Measurements from ENCODE around the gene GALNT9.

The GALNT9 gene

DNA sequence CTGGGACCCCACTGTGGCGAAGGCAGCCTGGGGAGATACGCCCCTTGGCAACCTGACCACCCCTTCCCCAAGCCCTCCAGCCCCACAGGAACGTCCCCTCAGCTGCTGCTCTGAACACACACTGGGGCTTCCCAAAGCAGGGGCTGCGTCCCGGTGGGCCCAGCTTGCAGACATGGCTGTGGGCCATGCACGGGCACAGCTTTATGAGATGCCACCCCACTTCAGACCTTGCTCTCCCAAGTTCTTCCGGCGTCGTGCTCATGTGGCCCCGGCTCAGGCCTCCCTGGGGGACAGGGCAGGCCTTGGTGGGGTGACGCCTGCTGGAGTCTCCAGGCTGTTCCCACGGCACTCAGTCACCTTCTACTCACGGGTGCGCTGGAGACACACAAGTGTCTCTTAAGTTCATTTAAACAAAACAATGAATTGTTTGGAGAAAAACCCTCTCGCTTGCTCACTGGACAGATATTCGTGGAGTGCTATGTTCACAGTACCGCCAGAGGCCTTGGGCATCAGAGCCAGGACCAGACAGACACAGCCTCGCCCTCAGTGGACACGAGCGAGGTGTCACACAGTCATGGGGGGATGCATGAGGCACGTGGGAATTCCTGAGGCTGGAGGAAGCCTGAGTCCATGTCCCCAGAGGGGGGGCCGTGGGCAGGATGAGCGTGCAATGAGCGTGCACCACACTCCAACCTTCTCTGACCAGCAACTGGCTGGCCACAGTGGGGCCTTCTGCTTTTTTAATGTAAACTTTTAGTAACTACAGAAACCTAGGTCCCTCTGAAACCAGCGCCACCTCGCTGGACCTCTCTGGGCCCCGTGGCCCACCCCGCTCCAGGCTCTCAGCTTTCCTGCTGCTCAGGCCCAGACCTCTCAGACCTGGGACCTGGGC lies 4.3 kb downstream of the GALNT9 start:
- DNase-seq: no peak

DNA sequence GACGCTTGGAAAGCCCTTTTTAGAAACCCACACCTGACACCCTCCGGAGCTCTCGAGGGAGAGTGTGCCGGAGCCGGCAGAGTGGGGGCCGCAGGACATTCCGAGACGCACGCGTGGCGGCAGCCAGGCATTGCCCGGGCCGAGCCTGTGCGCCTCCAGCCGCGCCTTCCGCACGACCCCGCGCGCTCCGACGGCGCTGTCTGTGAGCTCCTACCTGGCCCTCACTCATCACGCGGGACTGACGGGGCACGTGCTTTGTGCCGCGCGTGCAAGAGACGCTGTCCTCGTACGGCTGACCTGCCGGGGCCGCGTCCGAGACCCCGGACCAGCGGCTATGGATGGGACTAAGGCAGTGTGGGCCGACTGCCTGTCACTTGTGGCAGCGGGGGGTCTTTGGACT lies 5.2 kb downstream of the GALNT9 start:
- DNase-seq: no peak

DNA sequence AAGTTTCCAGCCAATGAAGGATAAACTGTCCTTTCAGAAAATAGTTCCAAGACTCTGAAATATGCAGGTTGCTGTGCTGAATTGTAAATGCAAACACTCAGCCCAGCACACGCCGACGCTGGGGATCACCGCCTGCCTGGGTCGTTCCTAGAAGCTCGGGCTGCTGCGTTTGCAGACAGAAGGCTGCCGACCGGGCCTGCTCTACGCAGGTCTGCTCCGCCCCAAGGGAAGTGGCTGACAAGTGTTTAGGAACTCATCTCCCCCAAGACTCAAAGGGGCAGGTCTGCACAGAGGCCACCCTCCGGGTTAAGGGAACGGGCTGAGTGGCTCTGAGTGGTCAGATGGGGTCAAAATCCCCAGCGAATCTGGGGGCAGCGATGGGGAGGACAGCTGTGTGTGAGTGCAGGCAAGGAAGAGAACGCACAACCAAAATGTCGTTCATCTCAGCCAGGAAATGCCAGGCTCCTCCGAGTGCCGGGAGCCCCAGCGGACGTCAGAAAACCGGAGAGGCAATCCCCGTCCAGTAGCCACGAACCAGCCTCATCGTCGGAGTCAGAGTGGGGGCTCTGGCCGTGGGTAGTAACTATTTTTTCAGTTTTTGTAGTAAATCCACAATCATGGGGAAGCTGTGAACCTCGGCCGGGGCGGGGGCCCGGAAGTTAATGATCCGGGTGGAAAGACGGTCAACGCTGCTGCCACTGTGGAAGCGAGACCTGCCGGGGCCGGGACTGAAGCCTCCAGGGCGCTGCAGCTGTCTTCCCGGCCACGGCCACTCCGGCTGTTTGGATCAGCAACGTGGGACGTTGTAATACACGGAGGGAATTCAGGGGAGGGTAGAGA lies 6.0 kb downstream of the GALNT9 start:
- no peak for DNase-seq

DNA sequence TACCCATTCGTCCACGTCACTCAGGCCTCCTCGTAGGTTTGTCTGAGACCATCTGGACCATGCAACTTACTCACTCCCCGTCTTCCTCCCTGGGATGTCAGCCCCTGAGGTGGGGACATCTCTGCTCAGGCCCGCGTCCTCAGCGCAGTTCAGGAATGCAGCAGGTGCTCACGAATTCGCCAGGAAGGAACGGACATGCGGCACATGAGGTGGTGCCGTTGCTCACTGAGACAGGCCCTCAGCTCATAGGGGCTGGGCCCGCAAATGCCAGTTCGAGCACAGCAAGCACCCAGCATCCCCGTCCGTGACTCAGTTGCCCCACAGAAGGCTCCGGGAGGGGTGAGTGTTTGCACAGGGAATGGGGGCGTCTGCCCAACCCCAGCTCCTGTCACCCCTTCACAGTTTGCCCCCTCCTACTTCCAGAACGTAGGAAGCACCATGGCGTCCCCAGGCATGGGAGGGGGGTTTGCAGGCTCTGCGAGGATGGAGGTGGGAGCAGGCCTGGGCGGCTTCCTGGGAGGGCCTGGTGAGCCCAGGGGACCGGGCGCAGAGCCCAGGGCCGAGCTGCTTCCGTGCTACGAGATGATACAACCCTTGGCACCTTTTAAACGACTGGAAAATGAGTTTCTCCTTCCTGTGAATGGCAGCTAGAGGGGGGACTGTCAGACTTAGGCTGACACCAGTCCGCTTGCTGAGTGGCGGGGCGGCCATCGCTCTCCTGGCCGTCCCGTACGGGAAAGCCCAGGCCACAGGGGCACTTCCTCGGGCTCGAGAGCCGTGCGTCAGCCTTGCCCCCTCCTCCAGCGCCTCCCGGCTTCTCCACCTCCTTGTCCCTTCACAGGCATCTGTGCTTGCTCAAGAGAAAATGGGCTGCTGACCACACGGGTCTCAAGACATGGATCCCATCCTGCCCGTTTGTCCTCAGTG lies 6.9 kb downstream of the GALNT9 start:
- DNase-seq: no peak

DNA sequence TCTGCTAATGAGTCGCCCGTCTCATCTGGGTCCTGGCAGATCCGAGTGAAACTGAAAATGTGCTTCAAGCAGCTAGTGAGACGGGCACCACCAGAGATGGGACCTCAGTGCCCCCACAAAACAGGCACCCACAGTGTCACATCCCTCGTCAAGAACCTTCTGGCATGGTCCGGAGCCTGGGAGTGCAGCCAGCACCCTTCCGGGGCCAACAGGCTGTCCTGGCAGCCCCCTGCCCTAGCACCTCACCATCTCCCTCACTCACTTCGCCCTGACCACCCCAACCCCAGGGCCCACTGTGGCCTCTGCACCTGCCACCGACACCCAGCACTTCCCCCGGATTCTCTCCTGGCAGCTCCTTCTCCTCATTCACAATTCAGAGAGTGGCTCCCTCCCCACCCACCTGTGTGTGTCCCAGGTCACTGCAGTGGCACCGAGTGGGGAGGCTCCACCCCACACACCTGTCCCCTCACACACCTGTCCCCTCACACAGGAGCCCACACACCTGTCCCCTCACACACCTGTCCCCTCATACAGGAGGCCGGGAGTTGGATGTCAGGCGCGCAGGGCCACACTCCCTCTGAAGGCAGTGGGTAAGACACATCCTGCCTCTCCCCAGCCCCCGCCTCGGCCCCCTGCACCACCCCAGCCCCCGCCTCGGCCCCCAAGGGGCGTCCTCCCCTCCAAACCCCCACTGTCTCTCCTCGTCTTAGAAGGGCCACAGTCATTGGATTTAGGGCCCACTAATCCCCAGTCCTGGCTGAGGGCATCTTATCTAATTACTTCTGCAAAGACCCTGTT lies 7.9 kb downstream of the GALNT9 start:
- no peak for DNase-seq

DNA sequence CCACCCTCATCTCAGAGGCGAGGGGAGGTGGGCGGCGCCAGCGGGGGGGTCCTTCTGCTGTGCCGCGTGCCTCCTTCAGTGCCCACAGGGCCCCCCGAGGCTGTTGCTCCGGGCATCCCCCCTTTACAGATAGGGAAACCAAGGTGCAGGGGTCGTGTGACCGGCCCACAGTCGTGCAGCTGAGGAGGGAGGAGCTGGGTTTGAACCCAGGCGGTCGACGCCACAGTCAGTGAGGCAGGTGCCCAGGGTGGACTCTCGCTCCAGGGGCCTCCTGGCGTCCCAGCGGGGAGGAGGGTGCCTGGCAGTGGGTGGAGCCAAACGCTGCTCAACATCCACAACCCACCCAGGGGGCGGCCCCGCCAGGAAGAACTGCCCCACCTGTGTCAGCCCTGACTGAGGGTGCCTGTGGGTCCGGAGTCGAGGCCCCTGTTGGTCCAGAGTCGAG lies 8.6 kb downstream of the GALNT9 start:
- no peak for DNase-seq

DNA sequence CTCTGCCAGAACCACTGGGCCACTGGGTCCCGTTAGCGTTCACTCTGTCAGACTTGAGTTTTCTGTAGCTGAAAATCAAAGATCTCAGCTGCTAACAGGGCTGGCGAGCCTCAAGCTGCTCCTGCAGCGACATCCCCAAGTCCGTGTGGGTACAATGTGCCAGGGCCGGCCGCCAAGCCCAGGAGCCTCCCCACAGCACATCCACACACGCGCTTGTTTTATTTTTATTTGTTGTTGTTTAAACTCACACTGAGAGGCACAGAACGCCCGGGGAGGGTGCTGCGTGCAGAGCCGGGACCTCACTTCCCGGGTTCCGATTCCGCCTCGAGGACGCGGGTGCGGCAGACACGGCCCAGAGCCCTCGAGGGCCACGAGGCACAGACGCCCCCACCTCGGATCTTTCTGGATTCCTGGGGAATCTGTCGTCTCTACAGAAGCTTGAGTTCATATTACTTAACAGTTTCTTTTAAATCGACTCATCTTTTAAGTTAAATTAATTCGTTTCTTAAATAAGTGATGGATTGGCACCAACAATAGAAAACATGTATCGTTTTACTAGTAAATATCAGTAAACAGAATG lies 9.3 kb downstream of the GALNT9 start:
- no peak for DNase-seq

DNA sequence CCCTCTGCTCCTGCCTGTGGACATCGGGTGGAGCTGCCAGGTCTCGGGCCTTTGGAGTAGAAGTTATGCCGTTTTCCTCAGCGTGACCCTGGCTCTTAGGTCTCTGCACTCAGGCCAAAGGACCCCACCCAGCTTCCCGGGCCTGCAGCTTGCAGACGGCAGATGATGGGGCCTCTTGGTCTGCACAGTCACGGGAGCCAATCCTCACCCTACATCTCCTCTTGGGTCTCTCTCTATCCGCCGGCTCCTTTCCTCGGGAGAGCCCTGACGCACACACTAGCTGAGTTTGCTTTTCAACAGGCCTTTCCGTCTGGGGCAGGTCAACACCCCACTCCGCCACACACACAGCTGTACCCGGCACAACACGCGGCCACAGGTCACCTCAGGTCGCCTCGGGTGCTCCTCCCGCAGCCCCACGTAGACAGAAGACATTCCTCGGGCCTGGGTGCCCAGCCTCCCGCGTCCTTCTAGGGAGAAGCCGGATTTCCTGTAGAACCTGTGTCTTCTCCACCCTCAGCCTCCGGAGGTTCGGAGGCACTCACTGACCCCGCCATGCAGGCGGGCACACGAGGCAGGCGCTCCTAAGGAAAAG lies 9.9 kb downstream of the GALNT9 start:
- DNase-seq: no peak

DNA sequence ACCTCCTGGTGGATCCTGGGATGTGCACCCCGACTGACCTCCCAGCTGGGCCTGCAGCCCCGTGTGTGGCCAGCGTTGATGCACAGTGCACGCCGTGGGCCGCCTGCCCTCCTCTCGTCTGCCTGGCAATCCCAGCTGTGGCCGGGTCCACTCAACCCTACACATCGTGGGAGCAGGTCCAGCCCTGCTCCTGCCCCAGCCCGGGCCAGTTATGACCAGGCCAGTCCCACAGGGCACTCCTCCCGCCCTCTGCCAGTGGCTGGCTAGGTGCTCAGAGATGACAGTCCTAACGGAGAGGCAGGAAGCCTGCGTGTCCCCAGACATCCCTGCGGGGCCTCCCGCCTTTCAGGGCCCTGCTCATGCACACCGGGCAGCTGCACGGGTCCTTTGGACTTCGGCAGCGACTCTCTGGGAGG lies 10.8 kb downstream of the GALNT9 start:
- DNase-seq: no peak

DNA sequence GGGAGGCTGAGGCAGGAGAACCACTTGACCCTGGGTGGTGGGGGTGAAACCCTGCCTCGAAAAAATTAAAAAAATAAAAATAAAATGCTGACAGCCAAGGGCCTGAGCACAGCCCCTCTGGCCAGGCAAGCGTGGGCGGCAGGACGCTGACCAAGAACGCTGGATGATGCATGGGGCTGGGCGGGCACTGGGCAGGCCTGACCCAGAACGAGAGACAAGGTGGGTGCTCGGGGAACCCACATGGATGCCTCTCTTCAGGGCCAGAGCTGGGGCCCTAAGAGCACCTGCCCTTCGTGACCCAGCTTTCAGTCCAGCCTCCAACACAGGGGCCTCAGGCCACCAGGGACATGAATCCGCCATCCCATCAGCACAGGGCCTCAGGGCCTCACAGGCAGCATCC lies 11.3 kb downstream of the GALNT9 start:
- DNase-seq: no peak

DNA sequence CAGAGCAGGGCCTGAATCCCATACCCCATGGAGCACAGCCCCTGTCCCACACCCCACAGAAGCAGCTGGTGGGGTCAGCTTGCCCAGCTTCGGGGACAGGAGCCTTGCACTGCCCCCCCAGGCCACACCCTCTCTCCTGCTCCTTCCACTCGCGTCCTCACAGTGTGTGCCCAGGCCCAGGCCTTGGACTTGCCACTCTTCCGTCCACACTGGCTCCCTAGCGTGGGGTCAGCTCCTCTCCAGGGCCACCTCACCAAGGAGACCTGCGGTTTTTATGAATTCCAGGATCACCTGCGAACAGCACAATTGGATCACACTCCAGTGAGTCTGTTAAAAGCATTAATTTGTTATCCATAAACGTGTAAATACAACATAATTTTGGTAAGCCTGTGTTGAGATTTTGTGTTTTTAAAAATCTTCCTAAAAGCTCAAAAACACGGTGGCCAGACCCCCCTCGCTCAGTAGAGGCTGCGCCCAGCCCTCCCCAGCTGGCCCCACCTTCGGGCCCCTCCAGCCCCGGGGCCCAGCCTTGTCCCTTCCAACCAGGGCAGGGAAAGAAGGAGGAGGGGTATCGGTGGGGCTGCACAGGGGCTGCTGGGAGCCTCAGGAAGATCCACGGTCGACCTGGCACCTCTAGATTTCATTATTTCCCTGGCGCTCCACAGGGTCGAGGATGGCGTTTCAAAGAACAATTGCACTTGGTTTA lies 12.0 kb downstream of the GALNT9 start:
- DNase-seq: no peak

DNA sequence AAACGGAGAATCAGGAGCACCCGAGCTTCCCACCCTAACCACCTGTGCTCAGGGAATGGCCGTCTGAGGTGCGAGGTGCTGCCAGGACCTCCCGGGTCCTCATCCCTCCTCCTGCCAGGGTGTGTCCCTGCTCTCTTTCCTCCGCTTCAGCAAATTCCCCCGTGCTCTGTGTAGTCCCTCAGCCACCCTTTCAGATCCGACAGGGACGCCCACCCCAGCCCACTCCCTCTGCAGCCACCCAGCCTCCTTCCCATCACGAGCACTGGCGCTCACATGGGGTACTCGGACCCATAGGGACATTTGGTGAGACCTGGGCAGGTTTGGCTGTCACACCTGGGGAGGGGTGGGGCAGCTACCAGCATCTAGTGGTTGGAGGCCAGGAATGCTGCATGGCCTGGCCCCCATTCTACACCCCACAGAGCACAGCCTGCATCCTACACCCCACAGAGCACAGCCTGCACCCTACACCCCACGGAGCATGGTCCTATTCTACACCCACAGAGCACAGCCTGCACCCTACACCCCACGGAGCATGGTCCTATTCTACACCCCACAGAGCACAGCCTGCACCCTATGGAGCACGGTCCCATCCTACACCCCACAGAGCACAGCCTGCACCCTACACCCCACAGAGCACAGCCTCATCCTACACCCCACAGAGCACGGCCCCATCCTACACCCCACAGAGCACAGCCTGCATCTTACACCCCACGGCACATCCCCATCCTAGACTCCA lies 12.7 kb downstream of the GALNT9 start:
- DNase-seq: no peak

DNA sequence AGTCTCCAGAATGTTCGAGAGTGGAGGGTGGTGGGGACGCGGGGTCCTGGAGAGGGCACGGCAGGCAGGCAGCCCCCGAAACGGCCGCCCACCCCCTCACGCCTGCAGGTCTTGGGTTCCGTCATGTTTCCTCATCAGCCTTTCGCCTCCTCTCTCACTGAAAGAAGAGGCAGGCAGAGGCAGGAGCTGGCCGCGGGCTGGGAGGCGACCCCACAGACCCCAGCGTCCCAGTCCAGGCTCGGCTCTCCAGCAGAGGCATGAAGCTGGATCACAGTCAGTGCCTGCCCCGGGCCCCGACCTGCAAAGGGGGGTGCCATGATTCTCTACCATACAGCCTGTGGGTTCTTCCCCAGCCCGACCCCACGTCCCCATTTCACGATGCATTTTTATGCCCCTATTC lies 13.4 kb downstream of the GALNT9 start:
- no peak for DNase-seq

DNA sequence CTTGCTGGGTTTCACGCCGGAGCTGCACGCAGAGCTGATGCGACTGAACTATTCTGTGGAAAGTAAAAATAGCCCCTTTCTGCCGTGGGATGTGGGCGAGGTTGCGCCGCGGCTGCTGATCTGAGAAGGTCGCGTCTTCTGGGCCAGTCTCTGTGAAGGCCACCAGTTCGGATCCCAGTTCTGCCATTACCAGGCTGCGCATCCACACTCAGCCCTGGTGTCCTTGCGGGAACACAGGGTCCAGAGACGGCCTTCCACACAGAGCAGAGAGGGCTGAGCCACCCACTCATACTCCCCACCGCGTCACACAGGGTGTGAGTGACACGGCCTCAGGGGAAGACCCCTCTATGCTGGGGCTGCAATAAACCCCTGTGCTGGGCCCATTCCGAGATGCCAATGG lies 13.9 kb downstream of the GALNT9 start:
- DNase-seq: no peak

DNA sequence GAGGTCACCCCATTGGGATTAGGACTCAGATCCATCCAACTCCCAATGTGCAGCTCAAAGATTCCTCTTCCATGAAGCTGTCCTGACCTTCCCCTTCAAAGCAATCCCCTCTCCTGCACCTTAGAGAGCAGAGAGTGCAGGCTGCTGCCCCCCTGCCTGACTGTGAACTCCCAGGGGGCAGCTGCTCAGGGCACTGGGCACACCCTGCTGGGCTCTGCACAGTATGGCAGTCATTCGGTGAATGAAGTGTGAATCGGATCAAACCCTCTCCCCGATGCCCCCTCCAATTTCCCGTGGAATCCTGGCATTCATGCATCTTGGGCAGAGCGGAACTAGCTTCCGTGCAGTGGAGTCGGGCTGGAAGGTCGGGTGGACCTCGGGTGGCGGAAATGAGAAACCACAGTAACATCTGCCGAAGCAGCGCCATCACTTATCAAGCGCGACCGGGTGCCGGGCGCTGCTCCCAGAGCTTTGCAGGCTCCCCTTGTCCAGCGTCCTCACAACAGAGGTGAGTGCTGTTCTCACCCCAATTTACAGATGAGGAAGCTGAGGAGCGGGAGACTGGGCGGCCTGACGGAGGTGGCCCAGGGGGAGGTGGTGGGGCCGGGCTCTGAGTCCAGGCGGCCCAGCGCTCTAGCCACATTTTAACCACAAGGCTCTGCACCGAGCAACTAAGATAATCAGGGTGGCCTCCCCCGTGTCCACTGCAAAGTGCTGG lies 14.7 kb downstream of the GALNT9 start:
- DNase-seq: no peak

DNA sequence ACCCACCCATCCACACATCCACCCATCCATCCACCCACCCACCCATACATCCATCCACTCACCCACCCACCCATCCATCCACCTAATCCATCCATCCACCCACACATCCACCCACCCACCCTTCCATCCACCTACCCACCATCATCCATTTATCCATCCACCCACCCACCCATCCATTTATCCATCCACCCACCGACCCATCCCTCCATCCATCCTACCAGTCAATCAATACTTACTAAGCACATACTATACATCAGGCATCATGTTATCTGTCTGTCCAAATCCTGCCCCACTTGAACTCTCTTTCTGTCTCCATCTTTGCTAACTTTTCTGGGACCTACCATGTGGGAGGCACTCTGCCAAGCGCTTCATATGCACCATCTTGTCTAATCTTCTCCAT lies 15.4 kb downstream of the GALNT9 start:
- no peak for DNase-seq

DNA sequence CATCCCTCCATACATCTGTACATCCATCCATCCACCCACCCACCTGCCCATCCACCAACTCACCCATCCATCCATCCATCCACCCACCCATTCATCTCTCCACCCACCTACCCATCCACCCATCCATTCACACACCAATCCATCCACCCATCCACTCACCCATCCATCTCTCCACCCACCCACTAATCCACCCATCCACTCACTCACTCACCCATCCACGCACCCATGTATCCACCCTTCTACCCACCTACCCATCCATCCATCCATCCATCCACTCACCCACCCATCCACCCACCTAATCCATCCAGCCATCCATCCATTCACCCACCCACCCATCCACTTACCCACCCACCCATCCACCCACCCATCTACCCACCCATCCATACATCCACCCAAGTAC lies 16.2 kb downstream of the GALNT9 start:
- DNase-seq: no peak

DNA sequence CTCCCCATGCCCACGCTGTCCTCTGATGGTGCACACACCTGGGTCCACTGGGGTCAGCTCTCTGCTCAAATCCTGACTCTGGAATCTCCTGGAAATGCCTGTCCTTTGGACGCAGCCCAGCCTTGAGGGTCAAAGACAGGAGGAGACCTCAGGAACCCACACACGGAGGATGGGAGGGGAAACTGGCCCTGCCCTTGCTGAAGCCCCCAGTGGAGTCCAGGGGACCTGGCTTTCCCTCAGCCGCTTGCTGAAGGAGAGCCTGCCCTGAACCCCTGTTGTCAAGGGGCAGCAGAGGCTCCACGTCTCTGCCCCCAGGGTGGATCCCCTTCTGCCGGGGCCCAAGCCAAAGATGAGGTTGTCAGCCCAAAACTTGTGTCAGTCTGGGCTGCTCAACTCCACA lies 16.9 kb downstream of the GALNT9 start:
- no peak for DNase-seq

Measured in NCI-H2227 treated with DMSO at 0.1 percent for 48 hours (cell line).